NT2/D1 (cell line): ENCODE data around the gene KLF16.
A peak's percentile ranks its signal among the peaks of the same experiment; 100 is the strongest.

Source experiments
- DNase-seq: peaks from one replicate; pipeline ENCODE4 v3.0.0-alpha.2; 2011; ENCODE audit warnings: low read depth, low spot score
- H3K27me3 ChIP-seq: 2 replicates; pipeline ENCODE4 v1.6.0; 2011; ENCODE audit warnings: mild to moderate bottlenecking; ENCODE audit not compliant: insufficient read length, insufficient read depth
- H3K36me3 ChIP-seq: 2 replicates; pipeline ENCODE4 v1.6.1; 2011; ENCODE audit warnings: mild to moderate bottlenecking, low read length, mixed read lengths; ENCODE audit not compliant: insufficient read depth, insufficient read length
- H3K4me1 ChIP-seq: 2 replicates; pipeline ENCODE4 v1.5.1; 2011; ENCODE audit not compliant: insufficient read depth, insufficient read length
- H3K4me3 ChIP-seq: 2 replicates; pipeline ENCODE4 v1.5.1; 2011; ENCODE audit warnings: low read depth; ENCODE audit not compliant: insufficient read length
- H3K9ac ChIP-seq: 2 replicates; pipeline ENCODE4 v1.6.0; 2011; ENCODE audit warnings: low read depth; ENCODE audit not compliant: insufficient read length
- H3K9me3 ChIP-seq: 2 replicates; pipeline ENCODE4 v1.5.1; 2011; ENCODE audit warnings: mild to moderate bottlenecking, low read length; ENCODE audit not compliant: insufficient read depth
- SUZ12 ChIP-seq: IDR thresholded peaks from 2 replicates; pipeline ENCODE4 v1.6.1; 2011; ENCODE audit not compliant: insufficient read length, insufficient read depth; ENCODE audit errors: extremely low read depth
- YY1 ChIP-seq: IDR thresholded peaks from 2 replicates; pipeline ENCODE4 v1.6.1; 2011; ENCODE audit not compliant: insufficient read length, insufficient read depth
- ZNF274 ChIP-seq: IDR thresholded peaks from 2 replicates; pipeline ENCODE4 v1.6.1; 2011; ENCODE audit warnings: mild to moderate bottlenecking, low read depth, low read length

The KLF16 gene

GRCh38 chr19:1850809-1851653, 12.3 kb downstream of the KLF16 start:
- no peak overlapping the region for H3K4me3 ChIP-seq
- peaks cover 23% of the 10 kb centered on the region for H3K4me1 ChIP-seq
- H3K9ac ChIP-seq, result no peak overlapping the region
- H3K9me3 ChIP-seq, result no peaks in the 10 kb centered on the region
- peaks cover 32% of the 10 kb centered on the region for H3K36me3 ChIP-seq
- TF ChIP-seq SUZ12, result no peak
- TF ChIP-seq YY1, result no peak
- no peak for TF ChIP-seq ZNF274
- DNase-seq, result no peak
- H3K27me3 ChIP-seq, result no peaks in the 10 kb centered on the region

GRCh38 chr19:1849886-1850398, 13.4 kb downstream of the KLF16 start:
- Histone ChIP-seq H3K36me3 (peaks cover 43% of the 10 kb centered on the region), H3K9me3 (no peaks in the 10 kb centered on the region), H3K9ac (no peak overlapping the region), H3K4me1 (peaks cover 26% of the 10 kb centered on the region), H3K4me3 (no peak overlapping the region), H3K27me3 (no peaks in the 10 kb centered on the region)
- TF ChIP-seq SUZ12 (no peak), ZNF274 (no peak), YY1 (no peak)
- DNase-seq, result no peak

GRCh38 chr19:1849132-1849474, 14.3 kb downstream of the KLF16 start:
- Histone ChIP-seq H3K36me3 (peaks cover 48% of the 10 kb centered on the region), H3K9me3 (no peaks in the 10 kb centered on the region), H3K27me3 (no peaks in the 10 kb centered on the region), H3K4me1 (peaks cover 27% of the 10 kb centered on the region), H3K4me3 (no peak overlapping the region), H3K9ac (no peak overlapping the region)
- no peak for DNase-seq
- no peak for TF ChIP-seq YY1
- no peak for TF ChIP-seq SUZ12

- H3K36me3 ChIP-seq, result peaks cover 52% of the 10 kb centered on the region
- DNase-seq, result peak; percentile 93
Measured at GRCh38 chr19:1848399-1849131, 14.8 kb downstream of the KLF16 start, which contains the start of gene REXO1. REXO1 (minus strand) TSS chr19:1848483; CDS start chr19:1848358, 125 bp downstream.

DNA sequence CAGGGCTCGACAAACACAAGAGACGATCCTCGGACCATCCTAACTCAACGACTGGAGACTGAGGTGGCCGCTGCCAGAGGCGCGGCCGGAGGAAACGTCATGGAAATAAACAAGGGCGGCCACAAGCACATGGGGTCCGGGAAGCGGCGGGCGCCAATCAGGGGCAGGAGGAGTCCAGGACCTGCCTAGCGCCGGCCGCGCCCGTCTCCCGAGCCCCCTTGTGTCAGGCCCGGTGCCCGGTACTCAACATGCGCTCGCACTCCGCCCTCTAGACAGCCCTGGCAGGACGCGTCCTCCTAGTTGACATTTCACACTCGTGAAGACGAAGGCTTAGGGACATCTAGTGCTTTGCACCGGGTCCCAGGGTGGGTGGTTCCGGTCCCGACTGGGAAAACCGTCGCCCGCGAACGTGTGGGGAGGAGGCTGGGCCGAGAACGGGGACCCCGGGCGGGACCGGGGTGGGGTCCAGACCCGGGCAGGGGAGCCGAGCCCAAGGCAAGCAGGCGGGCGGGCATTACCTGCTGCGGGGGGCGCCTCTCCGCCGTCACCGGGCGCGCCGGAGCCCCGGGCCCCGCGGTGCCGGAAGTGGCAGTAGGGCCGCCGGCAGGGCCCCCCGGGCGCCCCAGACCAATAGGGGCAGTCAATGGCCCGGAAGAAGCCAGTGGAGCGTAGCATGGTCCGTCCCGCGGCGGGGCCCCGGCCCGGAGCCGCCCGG, 15.5 kb downstream of the KLF16 start:
- DNase-seq, result no peak
- Histone ChIP-seq H3K4me1 (peaks cover 22% of the 10 kb centered on the region), H3K27me3 (no peaks in the 10 kb centered on the region), H3K9ac (peak overlapping the region; percentile 98), H3K9me3 (no peaks in the 10 kb centered on the region), H3K36me3 (peaks cover 52% of the 10 kb centered on the region), H3K4me3 (peak overlapping the region; percentile 98)
- TF ChIP-seq ZNF274 (no peak), SUZ12 (no peak)

More at GRCh38 chr19:1848399-1849131, 14.8 kb downstream of the KLF16 start, which contains the start of gene REXO1:
- H3K27me3 ChIP-seq, result no peaks in the 10 kb centered on the region
- peak; percentile 81 for TF ChIP-seq YY1
- TF ChIP-seq SUZ12, result no peak
- H3K4me3 ChIP-seq, result peak within 1 kb of the TSS; percentile 98
- H3K4me1 ChIP-seq, result peaks cover 25% of the 10 kb centered on the region
- no peaks in the 10 kb centered on the region for H3K9me3 ChIP-seq
- peak within 1 kb of the TSS; percentile 98 for H3K9ac ChIP-seq

DNA sequence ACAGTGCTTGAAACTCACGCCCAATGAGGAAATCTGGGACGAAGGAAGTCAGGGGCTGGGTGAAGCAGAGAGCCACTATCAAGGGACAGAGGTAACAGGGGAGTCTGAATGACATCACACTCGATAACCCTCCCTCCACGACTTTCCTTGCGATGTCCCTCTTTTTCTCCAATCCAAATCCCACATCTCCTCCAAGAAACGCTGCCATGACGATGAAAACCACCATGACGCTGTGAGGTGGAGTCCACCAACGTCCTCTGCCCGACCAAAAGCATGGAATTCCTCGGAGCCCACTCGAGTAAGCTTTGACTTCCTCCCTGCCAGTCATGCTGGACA, 16.1 kb downstream of the KLF16 start:
- Histone ChIP-seq H3K27me3 (no peaks in the 10 kb centered on the region), H3K4me1 (peaks cover 21% of the 10 kb centered on the region), H3K4me3 (peak overlapping the region; percentile 98), H3K9ac (peak overlapping the region; percentile 98), H3K36me3 (peaks cover 48% of the 10 kb centered on the region), H3K9me3 (no peaks in the 10 kb centered on the region)
- TF ChIP-seq ZNF274, result no peak
- no peak for TF ChIP-seq YY1
- TF ChIP-seq SUZ12, result no peak
- DNase-seq, result no peak

DNA sequence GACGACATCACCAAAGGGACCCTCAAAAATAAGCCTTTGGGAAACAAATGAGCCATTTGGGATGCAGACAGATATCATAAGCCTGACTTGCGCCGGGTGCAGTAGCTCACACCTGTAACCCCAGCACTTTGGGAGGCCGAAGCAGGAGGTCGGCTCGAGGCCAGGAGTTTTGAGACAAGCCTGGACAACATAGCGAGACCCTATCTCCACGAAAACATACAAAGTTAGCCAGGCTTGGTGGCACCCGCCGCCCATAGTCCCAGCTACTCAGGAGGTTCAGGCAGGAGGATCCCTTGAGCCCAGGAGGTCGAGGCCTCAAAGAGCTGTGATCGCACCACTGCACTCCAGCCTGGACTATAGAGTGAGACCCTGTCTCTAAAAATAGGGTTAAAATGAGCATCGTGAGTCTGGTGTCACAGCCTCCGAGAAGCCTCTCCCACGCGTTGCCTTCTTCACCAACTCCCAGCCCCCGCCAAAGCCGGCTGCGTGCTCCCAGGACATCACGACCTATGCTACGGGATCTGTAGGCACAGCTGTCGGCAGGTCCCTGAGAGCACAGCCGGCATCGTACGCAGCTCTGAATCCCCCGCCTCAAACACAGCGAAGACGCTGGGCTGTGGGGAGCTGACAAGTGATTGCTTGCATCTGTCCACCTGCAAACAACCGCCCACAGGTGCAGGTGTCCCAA, 16.7 kb downstream of the KLF16 start:
- peak overlapping the region; percentile 98 for H3K4me3 ChIP-seq
- DNase-seq, result no peak
- peak overlapping the region; percentile 98 for H3K9ac ChIP-seq
- TF ChIP-seq SUZ12 (no peak), ZNF274 (no peak), YY1 (no peak)
- peaks cover 23% of the 10 kb centered on the region for H3K4me1 ChIP-seq
- H3K36me3 ChIP-seq, result peaks cover 45% of the 10 kb centered on the region
- no peaks in the 10 kb centered on the region for H3K27me3 ChIP-seq
- no peaks in the 10 kb centered on the region for H3K9me3 ChIP-seq
